Retinal pigment epithelial cell (primary cell): ENCODE data around the gene RNF151.

ENCODE experiments used
- DNase-seq: peaks from one replicate; pipeline ENCODE4 v3.0.0-alpha.2; 2010; ENCODE audit warnings: low read depth
- H3K4me3 ChIP-seq: 2 replicates; pipeline ENCODE4 v1.5.1; 2011; ENCODE audit warnings: mild to moderate bottlenecking, low read length, control low read depth, moderate library complexity
- CTCF ChIP-seq: conservative IDR thresholded peaks from 2 replicates; pipeline ENCODE4 v1.5.1; 2011; ENCODE audit warnings: low read depth, low read length, control low read depth, inconsistent platforms

RNF151 gene

GRCh38 chr16:1982991-1983543 lies 16.4 kb downstream of the RNF151 start:
- no peak for TF ChIP-seq CTCF
- peak overlapping the region; percentile 53 for H3K4me3 ChIP-seq
- no peak for DNase-seq

GRCh38 chr16:1983544-1984346 lies 17.1 kb downstream of the RNF151 start, which contains the start of gene GFER:
Gene GFER (plus strand): TSS chr16:1984193. CDS start chr16:1984219, 26 bp downstream.
- peak; percentile 68 for DNase-seq
- peak; percentile 38 for TF ChIP-seq CTCF
- peak within 1 kb of the TSS; percentile 69 for H3K4me3 ChIP-seq

- TF ChIP-seq CTCF = no peak
- peak overlapping the region; percentile 69 for H3K4me3 ChIP-seq
- DNase-seq = no peak
These were observed 17.9 kb downstream of the RNF151 start for GRCh38 chr16:1984347-1985225.

- no peak for DNase-seq
- no peak for TF ChIP-seq CTCF
- H3K4me3 ChIP-seq = no peak overlapping the region
These were observed 19.0 kb downstream of the RNF151 start for GRCh38 chr16:1985466-1986150.

GRCh38 chr16:1987198-1987597 lies 20.5 kb downstream of the RNF151 start:
- H3K4me3 ChIP-seq = no peak overlapping the region
- no peak for TF ChIP-seq CTCF
- no peak for DNase-seq

- H3K4me3 ChIP-seq = peak within 1 kb of the TSS; percentile 32
- no peak for TF ChIP-seq CTCF
- DNase-seq = no peak
These were observed 22.8 kb downstream of the RNF151 start, which contains the start of gene SYNGR3 for GRCh38 chr16:1989209-1990100. Gene SYNGR3 (plus strand): TSS chr16:1989970. CDS start chr16:1990103, 133 bp downstream.
